ENCODE measurements around the gene IFT81. TPM values are rescaled to one million over a fixed set of nuclear protein-coding genes. Genes with fewer than 3 reads are reported as not detected.

Gene IFT81
- total RNA-seq, 1 experiment from 2014 or later: 15.5 TPM

- intact Hi-C loops (cut with micrococcal nuclease; ENCODE audit: unreplicated experiment): no loop called here
- ATAC-seq: no peak
- Histone ChIP-seq H3K4me1 (ENCODE audit: control insufficient read depth, insufficient read depth, low read length) (no peaks in the 10 kb centered on the region), H3K9me3 (ENCODE audit: control insufficient read depth, insufficient read depth, low read depth, low read length) (no peaks in the 10 kb centered on the region), H3K4me3 (ENCODE audit: low read depth in 2 of 2, low read length in 2 of 2) (no peak overlapping the region), H3K36me3 (ENCODE audit: control insufficient read depth, insufficient read depth, low read length) (no peaks in the 10 kb centered on the region), H3K27ac (ENCODE audit: low read length) (no peak overlapping the region), H3K27me3 (ENCODE audit: control insufficient read depth, insufficient read depth, low read length) (no peaks in the 10 kb centered on the region)
- TF ChIP-seq REST (IDR thresholded peaks at IDR 0.05; ENCODE audit: insufficient read depth in 1 of 2, low read depth in 2 of 2, low read length in 1 of 2) (no peak), POLR2AphosphoS5 (IDR thresholded peaks at IDR 0.05; ENCODE audit: low read depth, low read length) (no peak), SIN3A (IDR thresholded peaks at IDR 0.05; ENCODE audit: borderline replicate concordance, insufficient read depth, low read depth, low read length) (no peak), CTCF (IDR thresholded peaks at IDR 0.05) (no peak), TCF7L2 (IDR thresholded peaks at IDR 0.05; ENCODE audit: low read depth, low read length) (no peak)
- ChIA-PET CTCF (no interaction called here), POLR2A (no interaction called here)
- DNase-seq (ENCODE audit: low read depth, low spot score): no peak
- no TSS peak for BruUV-seq (replicated peaks)
- in situ Hi-C loops (cut with HindIII; ENCODE audit: low pct_unique_long_range_greater_than_20kb, low sequenced_read_pairs): no loop called here
These were observed 94.0 kb downstream of the IFT81 start for GRCh38 chr12:110217996-110218674.

- H3K9me3 ChIP-seq (ENCODE audit: control insufficient read depth, insufficient read depth, low read depth, low read length): no peaks in the 10 kb centered on the region
- intact Hi-C loops (cut with micrococcal nuclease; ENCODE audit: unreplicated experiment) (loop anchor here (5.0 kb wide), 1 partner anchor 120 kb away; no protein-coding TSS in a partner anchor), in situ Hi-C loops (cut with HindIII; ENCODE audit: low pct_unique_long_range_greater_than_20kb, low sequenced_read_pairs) (no loop called here)
- DNase-seq (ENCODE audit: low read depth, low spot score): no peak
- no peak overlapping the region for H3K27ac ChIP-seq (ENCODE audit: low read length)
- no peaks in the 10 kb centered on the region for H3K36me3 ChIP-seq (ENCODE audit: control insufficient read depth, insufficient read depth, low read length)
- no peaks in the 10 kb centered on the region for H3K4me1 ChIP-seq (ENCODE audit: control insufficient read depth, insufficient read depth, low read length)
- ChIA-PET POLR2A (interaction anchor here (0.5 kb wide), 1 partner anchor 122 kb away, joined by 6 read pairs; no protein-coding TSS in a partner anchor), CTCF (no interaction called here)
- no peaks in the 10 kb centered on the region for H3K27me3 ChIP-seq (ENCODE audit: control insufficient read depth, insufficient read depth, low read length)
- no TSS peak for BruUV-seq (replicated peaks)
- no peak for TF ChIP-seq POLR2AphosphoS5 (IDR thresholded peaks at IDR 0.05; ENCODE audit: low read depth, low read length)
- no peak for TF ChIP-seq TCF7L2 (IDR thresholded peaks at IDR 0.05; ENCODE audit: low read depth, low read length)
- no peak for TF ChIP-seq CTCF (IDR thresholded peaks at IDR 0.05)
- no peak for TF ChIP-seq SIN3A (IDR thresholded peaks at IDR 0.05; ENCODE audit: borderline replicate concordance, insufficient read depth, low read depth, low read length)
- no peak for TF ChIP-seq REST (IDR thresholded peaks at IDR 0.05; ENCODE audit: insufficient read depth in 1 of 2, low read depth in 2 of 2, low read length in 1 of 2)
- no peak overlapping the region for H3K4me3 ChIP-seq (ENCODE audit: low read depth in 2 of 2, low read length in 2 of 2)
- ATAC-seq: no peak
These were observed 97.9 kb downstream of the IFT81 start for GRCh38 chr12:110222027-110222426.

All from Panc1 (cell line).